Gastroesophageal sphincter (tissue), 3 donors: ENCODE results near the gene LAMA4.

Experiments used
- POLR2A ChIP-seq, 2 donors: fragments of 450-650 bp; IDR thresholded peaks; one replicate each; pipeline ENCODE4 v1.6.1; 2017; ENCODE audit warnings: antibody characterized with exemption in 2 of 2, mild to moderate bottlenecking in 2 of 2, moderate library complexity in 1 of 2
- TF ChIP-seq, protein P1 (sequence below), 4 experiments: fragments of 200-600 bp in 2 of 4; fragments of 450-650 bp in 2 of 4; sonication (generic) in 1 of 4; IDR thresholded peaks; one replicate each; pipeline ENCODE4 v1.5.1; 2017 to 2019; ENCODE audit warnings: antibody characterized with exemption in 4 of 4, mild to moderate bottlenecking in 2 of 4, moderate library complexity in 2 of 4

DNA sequence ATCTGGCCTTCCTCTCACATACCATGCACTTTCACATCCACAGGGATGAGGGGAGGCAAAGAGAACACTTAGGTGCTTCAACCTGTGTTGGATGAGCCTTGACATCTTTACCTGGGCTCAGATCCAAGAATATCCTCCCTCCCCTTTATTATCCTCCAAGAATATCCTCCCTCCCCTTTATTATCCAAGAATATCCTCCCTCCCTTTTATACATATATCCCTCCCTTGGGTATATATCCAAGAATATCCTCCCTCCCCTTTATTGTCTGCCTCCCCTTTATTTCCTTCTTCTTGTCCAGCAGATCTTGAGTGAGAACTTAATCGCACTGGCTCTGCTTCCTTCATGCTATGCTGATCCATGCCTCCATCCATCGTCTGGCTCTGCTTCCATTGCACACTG is 30.3 kb downstream of the LAMA4 start:
- TF ChIP-seq, protein P1, sequence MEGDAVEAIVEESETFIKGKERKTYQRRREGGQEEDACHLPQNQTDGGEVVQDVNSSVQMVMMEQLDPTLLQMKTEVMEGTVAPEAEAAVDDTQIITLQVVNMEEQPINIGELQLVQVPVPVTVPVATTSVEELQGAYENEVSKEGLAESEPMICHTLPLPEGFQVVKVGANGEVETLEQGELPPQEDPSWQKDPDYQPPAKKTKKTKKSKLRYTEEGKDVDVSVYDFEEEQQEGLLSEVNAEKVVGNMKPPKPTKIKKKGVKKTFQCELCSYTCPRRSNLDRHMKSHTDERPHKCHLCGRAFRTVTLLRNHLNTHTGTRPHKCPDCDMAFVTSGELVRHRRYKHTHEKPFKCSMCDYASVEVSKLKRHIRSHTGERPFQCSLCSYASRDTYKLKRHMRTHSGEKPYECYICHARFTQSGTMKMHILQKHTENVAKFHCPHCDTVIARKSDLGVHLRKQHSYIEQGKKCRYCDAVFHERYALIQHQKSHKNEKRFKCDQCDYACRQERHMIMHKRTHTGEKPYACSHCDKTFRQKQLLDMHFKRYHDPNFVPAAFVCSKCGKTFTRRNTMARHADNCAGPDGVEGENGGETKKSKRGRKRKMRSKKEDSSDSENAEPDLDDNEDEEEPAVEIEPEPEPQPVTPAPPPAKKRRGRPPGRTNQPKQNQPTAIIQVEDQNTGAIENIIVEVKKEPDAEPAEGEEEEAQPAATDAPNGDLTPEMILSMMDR (IDR thresholded peaks at IDR 0.05), result no peak
- TF ChIP-seq POLR2A (IDR thresholded peaks at IDR 0.05), result no peak
